Activated T-helper 1 cell treated with anti-CD3 and anti-CD28 coated beads, Interleukin-2, amount 50 U/mL, for 16 hours (primary cell): ENCODE data around the gene DCTN4.

Experiments
- DNase-seq, 2 donors: peaks; one replicate each; pipeline ENCODE4 v3.0.0-alpha.2; 2020; ENCODE audit warnings: low read depth in 1 of 2, low spot score in 1 of 2

The DCTN4 gene

DNA sequence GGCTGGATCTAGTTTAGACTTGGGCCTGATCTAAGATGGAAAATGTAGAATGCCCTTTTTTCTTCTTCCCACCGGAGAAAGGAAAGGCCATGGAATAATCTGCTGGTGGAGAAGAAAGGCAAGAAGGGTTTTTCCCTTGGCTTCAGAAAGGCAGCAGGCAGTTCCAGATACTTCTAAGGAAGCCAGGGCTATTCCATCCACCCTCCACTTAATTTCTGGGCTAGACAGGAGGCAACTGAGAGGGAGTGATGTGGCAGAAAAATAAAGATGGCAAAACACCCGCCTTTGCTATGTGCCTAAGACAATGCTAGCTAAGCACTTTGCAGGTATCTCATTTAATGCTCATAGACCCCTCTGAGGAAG is 87.9 kb downstream of the DCTN4 start:
- DNase-seq = no peak

- DNase-seq = no peak
These were observed 88.4 kb downstream of the DCTN4 start for GRCh38 chr5:150670275-150670947.

- DNase-seq = no peak
These were observed 93.8 kb downstream of the DCTN4 start for GRCh38 chr5:150665044-150665443.

DNA sequence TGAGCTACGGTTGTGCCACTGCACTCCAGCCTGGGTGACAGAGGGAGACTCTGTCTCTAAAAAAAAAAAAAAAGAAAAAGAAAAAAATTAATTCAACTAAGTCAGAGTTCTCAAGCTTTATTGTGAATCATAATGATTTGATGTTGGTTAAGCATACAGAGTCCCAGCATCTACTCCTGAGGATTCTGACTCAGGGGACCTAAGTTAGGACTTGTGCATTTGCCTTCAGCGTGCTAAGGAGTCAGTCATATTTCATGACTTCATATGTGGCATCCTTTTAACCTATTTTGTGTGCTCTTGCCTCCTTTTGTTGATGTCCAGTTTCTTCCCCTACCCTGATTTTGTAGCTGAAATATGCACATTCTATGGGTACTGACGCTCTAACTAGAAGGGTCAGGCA is 94.9 kb downstream of the DCTN4 start:
- no peak for DNase-seq

- no peak for DNase-seq
These were observed 95.9 kb downstream of the DCTN4 start for GRCh38 chr5:150662731-150663516.

- DNase-seq = no peak
These were observed 96.8 kb downstream of the DCTN4 start for GRCh38 chr5:150661821-150662596.

GRCh38 chr5:150661086-150661485 is 97.7 kb downstream of the DCTN4 start, which contains the start of gene MYOZ3:
Gene MYOZ3 (plus strand): TSS chr5:150661251. CDS start chr5:150662942, 1,691 bp downstream.
- no peak for DNase-seq

DNA sequence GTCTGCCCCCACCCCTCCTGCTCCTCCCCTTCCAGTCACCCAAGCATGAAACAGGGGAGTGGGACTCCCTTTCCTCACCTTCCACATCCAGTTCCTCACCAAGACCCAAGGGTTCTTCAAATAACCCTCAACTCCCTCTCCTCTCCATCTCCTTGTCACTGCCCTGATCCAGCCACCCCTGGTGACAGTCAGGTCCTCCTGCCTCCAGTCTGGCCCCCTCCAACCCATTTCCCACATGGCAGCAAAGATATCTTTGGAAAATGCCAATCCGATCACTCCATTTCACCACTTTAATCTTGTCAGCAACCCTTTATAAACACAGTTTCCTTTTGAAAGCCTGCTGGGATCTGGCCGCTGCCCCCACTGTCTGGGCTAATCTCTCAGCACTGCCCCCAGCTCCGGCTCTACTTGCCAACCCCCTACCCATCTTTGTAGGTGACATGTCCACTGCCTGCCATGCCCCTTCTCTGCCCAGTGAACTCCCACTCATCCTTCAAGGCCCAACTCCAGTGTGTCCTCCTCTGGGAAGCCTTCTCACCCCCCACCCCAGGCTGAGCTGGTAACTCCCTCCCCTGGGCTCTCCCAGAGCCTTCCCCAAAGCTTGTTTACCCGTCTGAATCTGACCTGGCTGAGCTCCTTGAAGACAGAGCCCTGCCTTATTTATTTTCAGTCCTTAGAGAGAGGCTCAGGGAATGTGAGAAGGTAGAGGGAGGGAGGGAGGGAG is 98.5 kb downstream of the DCTN4 start:
- no peak for DNase-seq

DNA sequence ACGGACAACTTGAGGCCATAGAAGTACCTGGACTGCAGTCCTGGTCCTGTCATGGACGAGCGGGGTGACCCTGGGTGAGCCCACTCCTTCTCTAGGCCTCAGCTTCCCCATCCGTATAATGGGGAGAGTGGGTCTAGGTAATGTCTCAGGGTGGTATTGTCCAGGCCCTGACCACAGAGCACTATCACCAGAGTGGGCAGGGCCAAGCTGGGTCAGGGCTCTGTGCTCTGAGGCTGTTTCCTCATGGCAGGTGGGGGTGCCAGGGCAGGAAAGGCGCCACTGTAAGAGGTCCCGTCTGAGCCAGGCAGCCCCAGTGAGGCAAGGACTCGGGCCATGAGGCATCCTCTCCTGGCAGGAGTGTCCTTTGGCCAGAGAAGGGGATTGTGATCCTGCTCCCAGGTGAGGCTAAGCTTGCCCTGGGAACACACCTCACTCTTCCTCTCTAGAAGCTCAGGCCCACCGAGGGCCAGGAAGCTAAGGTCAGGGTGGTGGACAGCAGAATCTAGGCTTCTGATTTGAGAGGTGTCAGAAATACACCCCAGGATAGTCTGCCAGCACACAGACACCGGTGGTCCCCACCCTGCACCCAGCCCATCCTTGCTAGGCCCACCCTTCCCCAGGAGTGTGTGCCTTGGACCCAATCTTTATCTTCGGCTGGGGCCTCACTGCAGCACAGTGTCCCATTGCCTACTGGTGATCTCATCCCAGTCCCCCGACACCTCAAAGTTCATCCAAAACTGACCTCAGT is 99.3 kb downstream of the DCTN4 start:
- DNase-seq = no peak

GRCh38 chr5:150658699-150659265 is 100.0 kb downstream of the DCTN4 start:
- DNase-seq = no peak
